Activated B cell treated with CpG ODN at 0.5 μM for 24 hours (primary cell): ENCODE measurements around the gene CDX1. TPM values are rescaled to one million over a fixed set of nuclear protein-coding genes. Genes with fewer than 3 reads are reported as not detected.

Source experiments
- ATAC-seq: fragments of 200-7000 bp; cut with Tn5 transposase; one replicate; pipeline ENCODE4 v1.10.0; 2021; ENCODE audit warnings: low read depth, mild to moderate bottlenecking, moderate library complexity
- CTCF ChIA-PET: fragments of 350-600 bp; sonication (Branson Sonifier 250); formaldehyde crosslinking; loops from one replicate; lab custom pipeline; 2021; ENCODE audit warnings: antibody characterized with exemption; lab: Charles Lee
- POLR2A ChIA-PET: fragments of 350-600 bp; sonication (Branson Sonifier 250); formaldehyde crosslinking; loops from one replicate; lab custom pipeline; 2021; ENCODE audit warnings: antibody characterized with exemption; lab: Charles Lee
- DNase-seq: peaks from one replicate; pipeline ENCODE4 v3.0.0; 2022
- H3K27ac Mint-ChIP-seq: one replicate; pipeline ENCODE4 v1.8.0; 2020; ENCODE audit warnings: mixed read lengths
- H3K27me3 Mint-ChIP-seq: one replicate; pipeline ENCODE4 v1.8.0; 2021; ENCODE audit warnings: mixed read lengths
- H3K36me3 Mint-ChIP-seq: one replicate; pipeline ENCODE4 v1.8.0; 2021; ENCODE audit warnings: low read depth, mixed read lengths
- H3K4me1 Mint-ChIP-seq: one replicate; pipeline ENCODE4 v1.8.0; 2021; ENCODE audit warnings: mixed read lengths
- H3K4me3 Mint-ChIP-seq: one replicate; pipeline ENCODE4 v1.8.0; 2020; ENCODE audit warnings: mild to moderate bottlenecking, mixed read lengths
- H3K9me3 Mint-ChIP-seq: one replicate; pipeline ENCODE4 v1.8.0; 2020; ENCODE audit warnings: mixed read lengths
- intact Hi-C: fragments of 100-400 bp; cut with micrococcal nuclease; formaldehyde crosslinking; loops from one replicate; pipeline ENCODE4 v1.15.1; 2024
- total RNA-seq: library from RNA; stranded (reverse); gene quantifications from 2 replicates; pipeline ENCODE4 v1.2.3, GENCODE V29; 2022
- TF ChIP-seq, protein P1 (sequence below): fragments of 200-600 bp; IDR thresholded peaks from one replicate; pipeline ENCODE4 v1.8.0; 2022; ENCODE audit warnings: antibody characterized with exemption, mild to moderate bottlenecking

The CDX1 gene
- total RNA-seq, 1 donor from 2014 or later, result not detected

- Mint-ChIP-seq H3K27me3 (peaks cover 4% of the 10 kb centered on the region), H3K27ac (no peak overlapping the region), H3K36me3 (no peaks in the 10 kb centered on the region), H3K9me3 (no peaks in the 10 kb centered on the region), H3K4me3 (no peak overlapping the region), H3K4me1 (no peaks in the 10 kb centered on the region)
- intact Hi-C loops, result no loop called here
- CTCF ChIA-PET, result no interaction called here
- no peak for DNase-seq
- no peak for ATAC-seq
- TF ChIP-seq, protein P1, sequence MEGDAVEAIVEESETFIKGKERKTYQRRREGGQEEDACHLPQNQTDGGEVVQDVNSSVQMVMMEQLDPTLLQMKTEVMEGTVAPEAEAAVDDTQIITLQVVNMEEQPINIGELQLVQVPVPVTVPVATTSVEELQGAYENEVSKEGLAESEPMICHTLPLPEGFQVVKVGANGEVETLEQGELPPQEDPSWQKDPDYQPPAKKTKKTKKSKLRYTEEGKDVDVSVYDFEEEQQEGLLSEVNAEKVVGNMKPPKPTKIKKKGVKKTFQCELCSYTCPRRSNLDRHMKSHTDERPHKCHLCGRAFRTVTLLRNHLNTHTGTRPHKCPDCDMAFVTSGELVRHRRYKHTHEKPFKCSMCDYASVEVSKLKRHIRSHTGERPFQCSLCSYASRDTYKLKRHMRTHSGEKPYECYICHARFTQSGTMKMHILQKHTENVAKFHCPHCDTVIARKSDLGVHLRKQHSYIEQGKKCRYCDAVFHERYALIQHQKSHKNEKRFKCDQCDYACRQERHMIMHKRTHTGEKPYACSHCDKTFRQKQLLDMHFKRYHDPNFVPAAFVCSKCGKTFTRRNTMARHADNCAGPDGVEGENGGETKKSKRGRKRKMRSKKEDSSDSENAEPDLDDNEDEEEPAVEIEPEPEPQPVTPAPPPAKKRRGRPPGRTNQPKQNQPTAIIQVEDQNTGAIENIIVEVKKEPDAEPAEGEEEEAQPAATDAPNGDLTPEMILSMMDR, result no peak
- POLR2A ChIA-PET, result no interaction called here
Measured at GRCh38 chr5:150182774-150183173, 16.2 kb downstream of the CDX1 start.

GRCh38 chr5:150183436-150183835 is 16.9 kb downstream of the CDX1 start:
- ATAC-seq (no peak), DNase-seq (no peak)
- ChIA-PET POLR2A (no interaction called here), CTCF (no interaction called here)
- H3K27me3 Mint-ChIP-seq, result peaks cover 8% of the 10 kb centered on the region
- no peak overlapping the region for H3K27ac Mint-ChIP-seq
- TF ChIP-seq, protein P1, result no peak
- H3K4me3 Mint-ChIP-seq, result no peak overlapping the region
- H3K36me3 Mint-ChIP-seq, result no peaks in the 10 kb centered on the region
- H3K9me3 Mint-ChIP-seq, result no peaks in the 10 kb centered on the region
- H3K4me1 Mint-ChIP-seq, result no peaks in the 10 kb centered on the region
- intact Hi-C loops, result no loop called here

GRCh38 chr5:150184006-150184405 is 17.4 kb downstream of the CDX1 start:
- TF ChIP-seq, protein P1, result no peak
- peaks cover 9% of the 10 kb centered on the region for H3K27me3 Mint-ChIP-seq
- H3K9me3 Mint-ChIP-seq, result no peaks in the 10 kb centered on the region
- H3K27ac Mint-ChIP-seq, result no peak overlapping the region
- H3K4me1 Mint-ChIP-seq, result no peaks in the 10 kb centered on the region
- POLR2A ChIA-PET, result no interaction called here
- no peak overlapping the region for H3K4me3 Mint-ChIP-seq
- CTCF ChIA-PET, result no interaction called here
- no peak for ATAC-seq
- no peak for DNase-seq
- H3K36me3 Mint-ChIP-seq, result no peaks in the 10 kb centered on the region
- intact Hi-C loops, result no loop called here

DNA sequence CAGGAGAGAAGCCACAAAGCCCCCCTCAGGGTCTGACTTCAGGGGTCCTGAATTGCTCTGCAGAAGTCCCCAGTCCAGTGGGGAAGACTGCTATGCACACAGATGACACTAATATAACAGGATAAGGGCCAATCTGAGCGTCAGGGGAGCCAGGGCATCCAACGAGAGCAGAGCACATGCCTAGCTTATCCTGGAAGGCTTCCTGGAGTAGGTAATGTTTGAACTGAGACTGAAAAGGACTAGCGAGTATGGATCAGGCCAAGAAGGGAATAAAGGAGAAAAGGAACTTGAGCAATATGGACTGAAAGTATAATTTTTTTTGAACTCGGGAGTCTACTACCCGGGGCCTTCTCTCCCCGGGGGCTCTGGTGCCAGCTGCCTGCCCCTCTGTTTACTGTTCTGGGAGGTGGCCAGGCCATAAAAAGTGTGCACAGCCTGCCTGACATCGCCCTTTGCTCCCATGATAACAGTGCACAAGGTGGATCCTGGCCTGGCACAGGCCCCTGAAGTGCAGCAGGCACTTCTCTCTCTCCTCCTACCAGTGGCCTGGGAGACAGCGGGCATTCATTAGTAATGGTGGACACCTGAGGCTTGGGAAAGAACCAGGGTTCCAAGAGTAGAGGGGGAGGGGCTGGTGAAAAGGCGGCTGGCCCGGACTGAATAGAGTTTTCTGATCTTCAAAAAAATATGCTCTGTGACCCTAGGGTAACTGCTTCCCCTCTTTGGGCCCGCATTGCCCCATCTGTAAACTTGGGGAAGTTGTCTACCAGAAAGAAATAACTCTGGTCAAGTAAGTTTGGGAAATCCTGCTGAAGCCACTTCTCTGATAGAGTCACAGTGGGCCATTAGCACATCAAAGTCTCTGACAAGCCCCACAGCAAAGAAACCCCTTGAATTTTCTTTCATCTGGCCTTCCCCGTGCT is 18.7 kb downstream of the CDX1 start:
- ATAC-seq, result no peak
- Mint-ChIP-seq H3K9me3 (no peaks in the 10 kb centered on the region), H3K4me3 (no peak overlapping the region), H3K27ac (no peak overlapping the region), H3K36me3 (no peaks in the 10 kb centered on the region), H3K27me3 (peaks cover 13% of the 10 kb centered on the region), H3K4me1 (no peaks in the 10 kb centered on the region)
- DNase-seq, result no peak
- TF ChIP-seq, protein P1, result no peak
- intact Hi-C loops, result no loop called here
- ChIA-PET POLR2A (no interaction called here), CTCF (no interaction called here)

- H3K27me3 Mint-ChIP-seq, result peaks cover 19% of the 10 kb centered on the region
- no peak overlapping the region for H3K27ac Mint-ChIP-seq
- DNase-seq (no peak), ATAC-seq (no peak)
- no peaks in the 10 kb centered on the region for H3K36me3 Mint-ChIP-seq
- TF ChIP-seq, protein P1, result no peak
- H3K4me3 Mint-ChIP-seq, result no peak overlapping the region
- H3K4me1 Mint-ChIP-seq, result no peaks in the 10 kb centered on the region
- ChIA-PET CTCF (no interaction called here), POLR2A (no interaction called here)
- intact Hi-C loops, result no loop called here
- H3K9me3 Mint-ChIP-seq, result no peaks in the 10 kb centered on the region
Measured at GRCh38 chr5:150186137-150186536, 19.6 kb downstream of the CDX1 start.
